ENCODE results near the gene C21orf58. TPM values are rescaled to one million over a fixed set of nuclear protein-coding genes. Genes with fewer than 3 reads are reported as not detected.
A peak's percentile ranks its signal among the peaks of the same experiment; 100 is the strongest.

The C21orf58 gene
- total RNA-seq, 6 donors from 2014 or later, result 3.2 to 35.6 (median 6.7) TPM

GRCh38 chr21:46326110-46326703, 2.5 kb upstream of the C21orf58 start:
- Histone ChIP-seq H3K36me3 (peaks cover 0 to 26% (median 8%) of the 10 kb centered on the region in 4 donors), H3K4me3 (no peak overlapping the region), H3K9me3 (no peaks in the 10 kb centered on the region), H3K27ac (no peak overlapping the region), H3K4me1 (peaks cover 20 to 32% (median 27%) of the 10 kb centered on the region in 4 donors), H3K27me3 (no peaks in the 10 kb centered on the region)
- TF ChIP-seq EP300 (IDR thresholded peaks at IDR 0.05), result no peak
- TF ChIP-seq POLR2A (IDR thresholded peaks at IDR 0.05), result no peak
- TF ChIP-seq CTCF (IDR thresholded peaks at IDR 0.05), result no peak
- TF ChIP-seq POLR2AphosphoS5 (IDR thresholded peaks at IDR 0.05), result no peak
- DNase-seq (no peak), ATAC-seq (ENCODE audit: low FRiP score in 2 of 2) (no peak)
- 94 to 95% methylated on average over 15 of the region's 15 CpGs for WGBS, 2 donors

DNA sequence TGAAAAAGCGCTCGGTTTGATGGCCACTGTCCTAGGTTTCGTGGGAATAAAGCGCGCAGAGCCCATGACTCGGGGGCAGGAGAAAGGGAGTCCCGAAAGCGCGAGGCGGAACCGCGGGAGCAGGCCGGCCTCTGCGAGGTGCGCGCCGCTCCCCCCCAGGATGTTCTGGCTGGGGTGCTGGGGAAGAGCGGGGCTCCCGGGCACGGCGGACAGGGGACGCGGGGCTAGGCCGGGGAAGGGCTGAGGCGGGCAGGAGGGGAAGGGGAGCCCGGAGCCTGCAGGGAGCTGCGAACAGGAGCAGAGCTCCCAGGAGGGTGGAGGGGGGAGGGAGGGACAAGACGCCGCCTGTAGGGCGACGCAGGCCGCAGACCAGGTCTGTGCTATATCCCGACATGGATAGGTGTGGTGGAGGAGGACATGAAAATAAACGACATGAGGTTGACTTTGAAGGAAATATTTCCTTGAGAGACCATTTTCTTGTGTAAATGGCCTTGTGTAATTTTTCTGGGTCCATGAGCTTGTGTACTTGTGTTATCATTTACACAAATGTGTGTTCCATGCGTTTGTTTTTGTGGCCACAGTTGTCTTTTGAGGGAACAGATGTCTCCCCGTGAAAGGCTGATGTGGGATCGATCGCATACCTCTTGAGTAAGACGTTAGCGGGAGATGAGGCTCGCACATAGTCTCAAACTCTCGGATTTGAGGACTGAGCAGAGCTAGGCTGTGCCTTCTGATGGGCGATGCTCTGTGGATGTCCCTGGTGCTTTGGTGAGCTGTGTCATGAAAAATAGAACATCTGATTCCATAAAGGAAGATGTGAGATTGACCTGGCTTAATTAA, 1.6 kb upstream of the C21orf58 start:
- peak; percentile 49 to 90 for DNase-seq
- H3K4me3 ChIP-seq, result peak overlapping the region; percentile 77 to 100 (median 84)
- ATAC-seq (ENCODE audit: low FRiP score in 2 of 2), result peak in 1 of 2 donors; percentile 20
- no peaks in the 10 kb centered on the region for H3K27me3 ChIP-seq
- 12 to 14% methylated on average over 40 to 43 of the region's 43 CpGs for WGBS, 2 donors
- peak in 2 of 6 experiments; percentile 11 to 22 for TF ChIP-seq CTCF (IDR thresholded peaks at IDR 0.05)
- TF ChIP-seq POLR2A (IDR thresholded peaks at IDR 0.05), result no peak
- no peak for TF ChIP-seq POLR2AphosphoS5 (IDR thresholded peaks at IDR 0.05)
- peaks cover 0 to 23% (median 8%) of the 10 kb centered on the region in 4 donors for H3K36me3 ChIP-seq
- H3K27ac ChIP-seq, result peak overlapping the region; percentile 95 to 98 (median 96)
- H3K9me3 ChIP-seq, result no peaks in the 10 kb centered on the region
- peaks cover 23 to 36% (median 28%) of the 10 kb centered on the region in 4 donors for H3K4me1 ChIP-seq

DNA sequence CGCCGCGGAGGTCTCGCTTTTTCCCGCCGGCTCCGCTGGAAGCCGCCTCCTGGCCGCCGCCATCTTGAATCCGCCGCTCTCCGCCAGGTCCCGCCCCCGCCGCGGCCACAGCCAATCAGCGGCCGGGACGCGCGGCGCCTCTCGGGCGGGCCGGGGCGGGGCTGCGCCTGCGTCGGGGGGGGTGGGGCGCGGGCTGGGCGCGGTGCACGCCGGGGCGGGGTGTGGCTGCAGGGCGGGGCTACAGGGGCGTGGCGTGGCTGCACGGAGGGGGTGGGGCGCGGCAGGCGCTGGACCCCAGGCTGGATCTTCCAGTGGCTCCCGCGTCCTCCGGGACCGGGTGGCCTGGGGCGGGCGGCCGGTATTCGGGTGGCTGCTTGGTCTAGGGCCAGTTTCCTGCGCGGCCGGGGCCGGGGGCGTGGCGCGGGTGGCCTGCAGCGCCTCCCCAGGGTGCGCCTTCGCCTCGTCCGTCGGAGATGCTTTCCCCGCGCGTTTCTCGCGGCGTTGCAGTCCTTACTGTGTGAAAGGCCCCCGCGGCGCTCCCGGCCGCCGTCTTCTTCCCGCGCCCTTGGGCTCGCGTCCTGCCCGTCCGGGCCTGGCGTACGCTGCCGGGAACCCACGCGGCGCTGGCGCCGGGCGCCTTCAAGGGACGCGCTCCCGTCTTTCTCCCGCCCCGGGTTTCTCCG, 861 bp upstream of the C21orf58 start:
- Histone ChIP-seq H3K9me3 (no peaks in the 10 kb centered on the region), H3K27ac (peak overlapping the region; percentile 95 to 98 (median 96)), H3K4me1 (peaks cover 23 to 38% (median 30%) of the 10 kb centered on the region in 4 donors), H3K4me3 (peak overlapping the region; percentile 77 to 100 (median 92)), H3K36me3 (peaks cover 0 to 19% (median 6%) of the 10 kb centered on the region in 4 donors), H3K27me3 (no peaks in the 10 kb centered on the region)
- ATAC-seq (ENCODE audit: low FRiP score in 2 of 2) (peak; percentile 93 to 96), DNase-seq (peak; percentile 89 to 98)
- 0% methylated on average over 42 of the region's 98 CpGs; no CpG with 5 or more reads in 1 of the 2 donors for WGBS, 2 donors
- TF ChIP-seq EP300 (IDR thresholded peaks at IDR 0.05), result no peak
- TF ChIP-seq POLR2AphosphoS5 (IDR thresholded peaks at IDR 0.05), result no peak
- peak in 2 of 4 donors; percentile 35 to 46 for TF ChIP-seq POLR2A (IDR thresholded peaks at IDR 0.05)
- TF ChIP-seq CTCF (IDR thresholded peaks at IDR 0.05), result peak in 4 of 6 experiments; percentile 4 to 38 (median 13)

DNA sequence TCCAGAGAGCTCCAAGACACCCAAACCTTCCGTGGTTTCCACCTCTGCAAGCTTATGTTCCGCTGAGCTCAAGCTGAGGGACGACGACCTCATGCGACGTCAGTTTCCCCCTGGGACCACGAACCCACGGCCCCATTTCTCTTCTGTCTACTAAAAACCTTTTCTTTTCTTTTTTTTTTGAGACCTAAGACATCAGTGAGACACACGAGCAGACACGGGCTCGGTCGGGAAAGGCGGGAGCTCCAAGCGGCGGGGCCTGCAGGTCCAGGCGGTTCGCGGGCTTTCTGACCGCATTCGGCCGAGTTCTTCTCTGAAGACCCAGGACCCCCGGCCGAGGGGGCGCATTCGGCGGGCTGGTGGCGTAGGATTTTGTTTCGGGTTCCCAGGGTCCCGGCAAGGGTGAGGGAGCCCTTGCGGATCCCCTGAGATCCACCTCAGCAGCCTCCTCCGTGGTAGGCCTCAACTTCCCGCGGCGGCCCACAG, 402 bp downstream of the C21orf58 start:
- ATAC-seq (ENCODE audit: low FRiP score in 2 of 2) (no peak), DNase-seq (no peak)
- H3K9me3 ChIP-seq, result no peaks in the 10 kb centered on the region
- H3K27me3 ChIP-seq, result no peaks in the 10 kb centered on the region
- peaks cover 23 to 40% (median 30%) of the 10 kb centered on the region in 4 donors for H3K4me1 ChIP-seq
- H3K4me3 ChIP-seq, result peak overlapping the region; percentile 49 to 100 (median 80)
- TF ChIP-seq POLR2A (IDR thresholded peaks at IDR 0.05) (no peak), EP300 (IDR thresholded peaks at IDR 0.05) (no peak), POLR2AphosphoS5 (IDR thresholded peaks at IDR 0.05) (no peak), CTCF (IDR thresholded peaks at IDR 0.05) (no peak)
- WGBS, 2 donors, result 1 to 2% methylated on average over 26 to 30 of the region's 34 CpGs
- peaks cover 0 to 11% (median 5%) of the 10 kb centered on the region in 4 donors for H3K36me3 ChIP-seq
- H3K27ac ChIP-seq, result peak overlapping the region in 2 of 4 donors; percentile 33 to 98

All from upper lobe of left lung (tissue), 6 donors.